ENCODE measurements around the gene PPEF2. TPM values are rescaled to one million over a fixed set of nuclear protein-coding genes. Genes with fewer than 3 reads are reported as not detected.

Gene PPEF2
- polyA plus RNA-seq, 2 of the 4 experiments (the other 2 are of a cell fraction) = 0.03 TPM; not detected in 1

- H3K27ac ChIP-seq = peak overlapping the region; percentile 11 to 64; a peak in 3 of 6 replicates
- peaks cover 25% of the 10 kb centered on the region for H3K4me1 ChIP-seq
- H3K4me2 ChIP-seq = no peak overlapping the region
- H3K4me3 ChIP-seq = no peak overlapping the region
- no peak for FAIRE-seq
- WGBS (ENCODE audit: missing lambda C conversion rate) = 57% methylated on average over 2 of the region's 2 CpGs
- POLR2A ChIA-PET = no interaction called here
- ATAC-seq = peak in 1 of 2 experiments; percentile 59; a peak in 3 of 6 replicates
- CTCF ChIA-PET = interaction anchor here (1.0 kb wide), 1 partner anchor 24 kb away, joined by 3 read pairs; no protein-coding TSS in a partner anchor
- H3K9me3 ChIP-seq = no peaks in the 10 kb centered on the region
- DNase-seq (ENCODE audit: low read depth in 1 of 2, low spot score in 1 of 2) = no peak
- no peak for TF ChIP-seq POLR2AphosphoS2 (conservative IDR thresholded peaks at IDR 0.05; ENCODE audit: low read length)
- TF ChIP-seq ATOH8 (CRISPR knock-in tag; IDR thresholded peaks at IDR 0.05; ENCODE audit: low read depth) = no peak
- TF ChIP-seq FOSB (CRISPR knock-in tag; IDR thresholded peaks at IDR 0.05) = no peak
- no peak for TF ChIP-seq CEBPB (IDR thresholded peaks at IDR 0.05)
- no peak for TF ChIP-seq FOXS1 (CRISPR knock-in tag; IDR thresholded peaks at IDR 0.05)
- TF ChIP-seq TFCP2L1 (CRISPR knock-in tag; IDR thresholded peaks at IDR 0.05) = no peak
- no peak for TF ChIP-seq RFX5 (IDR thresholded peaks at IDR 0.05)
- TF ChIP-seq MAX (IDR thresholded peaks at IDR 0.05) = no peak
- no peak for TF ChIP-seq HEYL (CRISPR knock-in tag; IDR thresholded peaks at IDR 0.05)
- TF ChIP-seq EHMT2 (IDR thresholded peaks at IDR 0.05; ENCODE audit: low read depth) = no peak
- TF ChIP-seq RAD21 (conservative IDR thresholded peaks at IDR 0.05 in 1 of 2, IDR thresholded peaks at IDR 0.05 in 1 of 2) = no peak
- TF ChIP-seq JUNB (IDR thresholded peaks at IDR 0.05) = no peak
- TF ChIP-seq USF2 (IDR thresholded peaks at IDR 0.05) = no peak
- TF ChIP-seq BCL3 (IDR thresholded peaks at IDR 0.05) = no peak
- no peak for TF ChIP-seq MAFK (IDR thresholded peaks at IDR 0.05; ENCODE audit: partially characterized antibody)
- TF ChIP-seq HOXB5 (CRISPR knock-in tag; IDR thresholded peaks at IDR 0.05) = no peak
- TF ChIP-seq FOSL2 (IDR thresholded peaks at IDR 0.05) = no peak
- TF ChIP-seq FOSL2 (CRISPR knock-in tag; IDR thresholded peaks at IDR 0.05) = no peak
- TF ChIP-seq NFE2L2 (conservative IDR thresholded peaks at IDR 0.05; ENCODE audit: low read length) = no peak
Observed at GRCh38 chr4:75823812-75824211, 78.4 kb downstream of the PPEF2 start.

GRCh38 chr4:75822416-75822815, 79.8 kb downstream of the PPEF2 start:
- H3K4me3 ChIP-seq = no peak overlapping the region
- peak in 1 of 2 experiments; percentile 24; a peak in 1 of 6 replicates for ATAC-seq
- no peak for FAIRE-seq
- DNase-seq (ENCODE audit: low read depth in 1 of 2, low spot score in 1 of 2) = no peak
- no peaks in the 10 kb centered on the region for H3K9me3 ChIP-seq
- CTCF ChIA-PET = no interaction called here
- H3K4me1 ChIP-seq = peaks cover 20% of the 10 kb centered on the region; the same call in 2 of the 3 replicates
- POLR2A ChIA-PET = no interaction called here
- H3K27ac ChIP-seq = peak overlapping the region; percentile 15 to 73; a peak in 5 of 6 replicates
- TF ChIP-seq CHD2 (IDR thresholded peaks at IDR 0.05; ENCODE audit: low read length, partially characterized antibody) (no peak), EHF (CRISPR knock-in tag; IDR thresholded peaks at IDR 0.05) (no peak), HOXB5 (CRISPR knock-in tag; IDR thresholded peaks at IDR 0.05) (no peak), NFE2L2 (conservative IDR thresholded peaks at IDR 0.05; ENCODE audit: low read length) (no peak), BHLHE40 (IDR thresholded peaks at IDR 0.05; ENCODE audit: low read depth, low read length) (no peak), HEYL (CRISPR knock-in tag; IDR thresholded peaks at IDR 0.05) (no peak), RCOR1 (IDR thresholded peaks at IDR 0.05; ENCODE audit: low read depth, low read length) (no peak), ESRRA (IDR thresholded peaks at IDR 0.05; ENCODE audit: borderline replicate concordance, low read length) (no peak), KDM5A (IDR thresholded peaks at IDR 0.05) (no peak), RARB (CRISPR knock-in tag; IDR thresholded peaks at IDR 0.05) (no peak), MYC (IDR thresholded peaks at IDR 0.05; ENCODE audit: borderline replicate concordance, low read length) (no peak), FOSL2 (IDR thresholded peaks at IDR 0.05) (no peak), FOSL2 (CRISPR knock-in tag; IDR thresholded peaks at IDR 0.05) (no peak), CEBPB (IDR thresholded peaks at IDR 0.05) (no peak), FOSB (CRISPR knock-in tag; IDR thresholded peaks at IDR 0.05) (no peak), POLR2AphosphoS2 (conservative IDR thresholded peaks at IDR 0.05; ENCODE audit: low read length) (no peak), TFCP2L1 (CRISPR knock-in tag; IDR thresholded peaks at IDR 0.05) (no peak), CBX8 (IDR thresholded peaks at IDR 0.05) (no peak), JUNB (IDR thresholded peaks at IDR 0.05) (no peak), ELK1 (IDR thresholded peaks at IDR 0.05; ENCODE audit: low read depth, low read length) (no peak)
- 0 out of 3 replicates have a peak overlapping the region, but pooled peaks have one; percentile 22 for H3K4me2 ChIP-seq
- WGBS (ENCODE audit: missing lambda C conversion rate) = 89% methylated on average over 5 of the region's 5 CpGs

Data from A549 (cell line).